ENCODE results near the gene CPLANE1. TPM values are rescaled to one million over a fixed set of nuclear protein-coding genes. Genes with fewer than 3 reads are reported as not detected.
"Not testable (repeated sequence)": the region's sequence is repeated elsewhere in the genome, so short reads cannot be mapped to it uniquely, and the experiment has no call there.

Gene CPLANE1
- polyA plus RNA-seq, 1 donor from 2014 or later, result 2.5 TPM

DNA sequence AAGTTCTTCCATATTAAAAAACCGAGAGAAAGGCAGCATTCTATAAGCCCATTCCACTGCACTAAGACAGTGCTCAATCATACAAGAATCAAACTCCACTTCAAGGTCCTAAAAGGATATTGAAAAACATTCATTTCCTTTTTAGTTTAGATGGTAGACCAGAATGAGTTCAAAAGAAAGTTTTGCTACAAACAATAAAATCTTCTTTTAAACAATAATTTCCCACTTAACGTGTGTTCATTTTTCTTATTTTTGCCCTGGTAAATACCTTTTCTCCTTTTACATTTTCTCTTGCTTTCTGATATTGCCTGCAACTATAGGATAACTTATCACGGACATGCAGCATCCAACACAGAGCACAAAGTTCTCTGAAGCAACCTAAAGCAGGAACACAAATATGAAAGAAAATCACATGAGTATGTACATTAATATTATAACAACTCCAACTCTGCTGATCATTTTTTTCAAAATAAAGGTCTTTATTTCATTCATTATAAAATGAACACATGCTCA is 61.7 kb downstream of the CPLANE1 start:
- H3K4me1 Mint-ChIP-seq, result peaks cover 6 to 14% (median 9%) of the 10 kb centered on the region in 3 donors
- no peaks in the 10 kb centered on the region for H3K9me3 Mint-ChIP-seq
- H3K27me3 Mint-ChIP-seq, result no peaks in the 10 kb centered on the region
- no peak overlapping the region for H3K27ac Mint-ChIP-seq
- peaks cover 8% of the 10 kb centered on the region for H3K36me3 Mint-ChIP-seq
- H3K4me3 Mint-ChIP-seq, result no peak overlapping the region

DNA sequence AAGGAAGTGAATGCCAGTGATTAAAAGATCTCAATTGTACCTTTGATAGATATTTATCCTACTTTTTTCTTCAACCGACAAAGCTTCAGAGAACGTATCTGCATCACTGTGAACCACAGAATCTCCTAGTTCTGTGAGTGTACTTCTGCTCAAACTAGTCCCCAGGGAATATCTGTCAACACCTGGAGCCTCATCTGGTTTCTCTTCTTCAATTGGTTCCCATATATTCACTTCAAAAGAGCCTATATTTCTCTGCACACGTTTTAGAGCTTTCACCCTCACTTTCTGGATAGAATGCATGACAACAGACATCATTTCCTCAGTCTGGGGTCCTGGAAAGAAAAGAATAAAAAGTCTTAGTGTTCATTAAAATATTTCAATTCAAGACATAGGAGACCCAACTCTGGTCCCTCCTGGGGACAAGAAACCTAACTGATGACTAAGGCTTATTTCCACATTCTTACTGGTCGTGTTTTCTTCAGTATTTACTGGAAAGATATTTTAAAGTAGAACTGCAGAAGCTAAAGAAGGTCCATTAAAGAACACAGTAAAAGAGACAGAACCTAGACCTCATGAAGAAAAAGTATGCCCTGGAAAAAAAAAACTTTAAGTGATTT is 64.3 kb downstream of the CPLANE1 start:
- peaks cover 5% of the 10 kb centered on the region for H3K36me3 Mint-ChIP-seq
- no peaks in the 10 kb centered on the region for H3K9me3 Mint-ChIP-seq
- H3K27me3 Mint-ChIP-seq, result no peaks in the 10 kb centered on the region
- H3K27ac Mint-ChIP-seq, result peak overlapping the region; percentile 6 to 84 (median 13)
- H3K4me1 Mint-ChIP-seq, result peaks cover 11 to 19% (median 13%) of the 10 kb centered on the region in 3 donors
- H3K4me3 Mint-ChIP-seq, result peak overlapping the region in 1 of 4 donors; percentile 9

DNA sequence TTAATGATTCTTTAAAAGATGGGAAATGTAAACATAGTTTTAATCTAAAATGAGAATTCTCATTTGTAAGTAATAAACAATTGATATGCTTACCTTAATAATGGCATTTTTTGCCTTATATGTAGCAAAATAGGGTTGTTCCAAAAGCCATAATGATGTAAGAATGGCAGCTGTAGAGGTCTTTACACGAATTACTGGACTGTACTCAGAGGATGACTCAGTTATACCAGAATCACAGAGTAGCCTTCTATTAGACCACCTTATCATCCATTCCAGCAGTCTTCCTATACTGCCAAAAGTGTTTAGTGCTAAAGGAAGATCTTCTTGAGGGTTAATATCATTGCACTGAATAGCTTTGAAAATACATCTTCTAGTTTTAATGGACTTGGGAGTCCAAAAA is 66.5 kb downstream of the CPLANE1 start:
- Mint-ChIP-seq H3K4me3 (no peak overlapping the region), H3K27me3 (no peaks in the 10 kb centered on the region), H3K27ac (no peak overlapping the region), H3K9me3 (no peaks in the 10 kb centered on the region), H3K4me1 (peaks cover 11 to 19% (median 13%) of the 10 kb centered on the region in 3 donors), H3K36me3 (peaks cover 7% of the 10 kb centered on the region)

DNA sequence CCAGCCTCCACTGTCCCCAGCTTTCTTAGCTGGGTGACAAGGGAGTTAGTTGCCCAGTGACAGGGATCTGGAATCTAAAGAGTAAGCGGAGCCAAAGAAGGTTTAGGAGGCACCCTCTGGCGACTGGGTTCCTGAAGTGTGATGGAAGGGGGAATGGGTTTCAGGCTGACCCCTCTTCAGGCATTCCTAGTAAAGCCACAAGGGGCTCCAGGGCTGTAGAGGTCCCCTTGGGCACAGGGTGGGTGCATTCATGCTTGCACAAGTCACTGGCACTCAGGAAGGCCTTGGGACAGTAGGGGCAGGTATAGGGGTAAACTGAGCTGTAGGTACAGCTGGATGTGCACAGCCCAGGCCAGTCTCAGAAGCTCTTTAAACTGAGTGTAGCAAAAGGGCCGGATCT is 74.2 kb downstream of the CPLANE1 start:
- Mint-ChIP-seq H3K27me3 (no peaks in the 10 kb centered on the region), H3K4me3 (no peak overlapping the region), H3K4me1 (no peaks in the 10 kb centered on the region), H3K36me3 (peaks cover 17% of the 10 kb centered on the region), H3K9me3 (no peaks in the 10 kb centered on the region), H3K27ac (no peak overlapping the region)

DNA sequence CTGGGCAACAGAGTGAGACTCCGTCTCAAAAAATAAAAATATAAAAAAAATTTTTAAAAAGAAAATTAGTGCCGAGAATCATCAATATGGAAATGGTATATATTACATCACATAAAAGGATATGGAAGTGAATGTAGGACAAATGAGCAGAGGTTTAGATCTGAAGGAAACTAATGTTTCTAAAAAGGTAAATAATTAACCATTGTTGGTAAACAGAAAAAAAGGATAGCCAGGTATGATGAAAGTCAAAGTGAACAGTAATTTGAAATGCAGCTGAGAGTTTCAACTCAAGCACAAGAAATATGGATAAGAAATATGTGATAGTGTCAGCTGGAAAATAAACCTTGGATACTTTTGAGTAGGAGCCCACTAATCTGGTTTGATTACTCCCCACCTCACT is 76.2 kb downstream of the CPLANE1 start:
- Mint-ChIP-seq H3K36me3 (peaks cover 17% of the 10 kb centered on the region), H3K27me3 (no peaks in the 10 kb centered on the region), H3K4me1 (no peaks in the 10 kb centered on the region), H3K4me3 (no peak overlapping the region), H3K27ac (peak overlapping the region in 1 of 3 donors; percentile 59), H3K9me3 (no peaks in the 10 kb centered on the region)

DNA sequence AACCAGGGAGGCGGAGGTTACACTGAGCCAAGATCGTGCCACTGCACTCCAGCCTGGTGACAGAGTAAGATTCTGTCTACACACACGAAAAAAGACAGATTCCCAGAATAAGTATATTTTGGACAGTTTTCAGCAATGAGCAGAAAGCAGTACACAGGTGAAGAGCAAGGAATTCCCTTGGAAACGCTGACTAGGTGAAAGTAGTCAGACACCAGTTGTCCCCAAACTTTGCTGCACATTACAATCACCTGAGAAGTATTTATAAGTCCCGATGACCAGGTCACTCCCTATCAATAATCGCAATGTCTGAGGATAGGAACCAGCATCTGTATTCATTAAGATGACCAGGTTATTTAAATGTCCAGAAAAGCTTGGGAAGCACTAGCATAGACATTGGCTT is 78.3 kb downstream of the CPLANE1 start:
- no peak overlapping the region for H3K27ac Mint-ChIP-seq
- no peaks in the 10 kb centered on the region for H3K9me3 Mint-ChIP-seq
- H3K4me1 Mint-ChIP-seq, result no peaks in the 10 kb centered on the region
- peaks cover 14% of the 10 kb centered on the region for H3K36me3 Mint-ChIP-seq
- H3K4me3 Mint-ChIP-seq, result no peak overlapping the region
- H3K27me3 Mint-ChIP-seq, result no peaks in the 10 kb centered on the region

DNA sequence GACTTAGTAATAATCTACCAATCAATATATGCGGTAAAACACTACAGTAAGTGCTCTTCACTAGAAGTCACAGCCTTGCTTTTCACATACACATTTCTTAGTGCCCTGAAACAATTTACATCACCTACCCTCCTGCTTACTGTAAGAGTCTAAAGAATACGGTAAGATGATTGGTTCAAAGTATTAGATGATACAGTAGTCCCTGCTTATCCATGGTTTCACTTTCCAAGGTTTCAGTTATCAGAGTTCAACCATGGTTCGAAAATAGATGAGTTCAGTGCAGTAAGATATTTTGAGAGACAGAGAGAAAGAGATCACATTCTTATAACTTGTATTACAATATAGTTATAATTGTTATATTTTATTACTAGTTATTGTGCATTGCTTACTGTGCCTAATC is 83.0 kb downstream of the CPLANE1 start:
- no peak overlapping the region for H3K27ac Mint-ChIP-seq
- no peaks in the 10 kb centered on the region for H3K4me1 Mint-ChIP-seq

DNA sequence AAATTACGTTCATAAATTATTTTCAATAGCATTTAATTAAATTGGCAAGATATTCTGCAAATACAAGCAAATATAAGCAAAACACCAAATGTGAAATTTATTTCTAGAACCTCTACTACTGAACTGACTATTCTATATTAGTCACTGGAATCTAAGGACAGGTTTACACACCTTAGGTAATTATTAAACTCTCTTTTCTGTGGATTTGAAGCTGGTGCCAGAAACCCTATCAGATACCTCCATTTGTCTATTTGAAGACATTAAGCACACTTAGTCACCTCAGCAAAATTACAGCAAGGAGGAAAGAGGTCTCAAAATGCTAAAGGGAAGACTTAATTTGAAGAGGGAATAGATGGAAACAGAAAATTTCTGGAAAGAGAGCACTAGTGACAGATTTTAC is 83.4 kb downstream of the CPLANE1 start:
- Mint-ChIP-seq H3K9me3 (no peaks in the 10 kb centered on the region), H3K36me3 (peaks cover 4% of the 10 kb centered on the region), H3K27me3 (no peaks in the 10 kb centered on the region), H3K27ac (no peak overlapping the region), H3K4me1 (no peaks in the 10 kb centered on the region), H3K4me3 (no peak overlapping the region)

More for the DNA sequence above, 83.0 kb downstream of the CPLANE1 start:
- Mint-ChIP-seq H3K36me3 (peaks cover 2% of the 10 kb centered on the region), H3K27me3 (no peaks in the 10 kb centered on the region), H3K4me3 (no peak overlapping the region), H3K9me3 (no peaks in the 10 kb centered on the region)

DNA sequence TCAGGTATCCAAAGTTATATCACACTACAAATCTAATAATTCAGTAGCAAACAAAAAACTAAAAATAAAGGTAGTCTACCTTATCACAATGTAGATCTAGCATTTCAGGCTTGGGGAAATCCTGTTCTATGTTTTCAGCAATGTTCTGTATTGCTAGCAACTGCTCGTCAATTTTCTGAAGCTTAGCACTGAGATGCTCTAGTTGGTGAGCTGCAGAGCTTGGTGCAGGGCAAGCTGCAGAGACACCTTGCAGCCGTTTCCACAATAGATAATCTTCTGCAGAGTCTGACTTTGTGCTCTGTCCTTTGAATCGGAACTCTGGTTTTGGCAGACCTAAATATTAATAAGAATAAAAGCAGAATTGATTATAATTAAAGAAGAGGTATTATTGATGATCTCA is 95.5 kb downstream of the CPLANE1 start:
- Mint-ChIP-seq H3K27ac (no peak overlapping the region), H3K9me3 (no peaks in the 10 kb centered on the region), H3K27me3 (no peaks in the 10 kb centered on the region), H3K4me1 (no peaks in the 10 kb centered on the region), H3K36me3 (peaks cover 11% of the 10 kb centered on the region), H3K4me3 (no peak overlapping the region)

DNA sequence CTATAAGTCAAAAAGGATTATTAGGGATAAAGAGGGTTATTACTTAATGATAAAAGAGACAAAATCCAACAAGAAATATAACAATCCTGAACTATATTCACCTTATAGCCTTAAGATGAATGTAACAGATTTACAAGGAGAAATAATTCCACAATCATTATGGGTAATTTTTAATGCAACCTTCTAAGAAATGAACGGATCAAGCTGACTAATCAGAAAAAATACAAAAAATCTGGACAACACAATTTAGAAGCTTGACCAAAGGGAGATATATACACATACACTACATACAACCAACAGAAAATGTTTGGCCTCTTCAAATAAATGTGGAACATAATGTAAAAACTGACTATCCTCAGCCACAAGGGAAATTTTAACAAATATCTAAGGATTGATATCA is 102.3 kb downstream of the CPLANE1 start:
- peaks cover 4 to 7% (median 6%) of the 10 kb centered on the region in 3 donors for H3K9me3 Mint-ChIP-seq
- no peaks in the 10 kb centered on the region for H3K4me1 Mint-ChIP-seq
- no peaks in the 10 kb centered on the region for H3K27me3 Mint-ChIP-seq
- peaks cover 19% of the 10 kb centered on the region for H3K36me3 Mint-ChIP-seq
- no peak overlapping the region for H3K4me3 Mint-ChIP-seq
- H3K27ac Mint-ChIP-seq, result no peak overlapping the region

DNA sequence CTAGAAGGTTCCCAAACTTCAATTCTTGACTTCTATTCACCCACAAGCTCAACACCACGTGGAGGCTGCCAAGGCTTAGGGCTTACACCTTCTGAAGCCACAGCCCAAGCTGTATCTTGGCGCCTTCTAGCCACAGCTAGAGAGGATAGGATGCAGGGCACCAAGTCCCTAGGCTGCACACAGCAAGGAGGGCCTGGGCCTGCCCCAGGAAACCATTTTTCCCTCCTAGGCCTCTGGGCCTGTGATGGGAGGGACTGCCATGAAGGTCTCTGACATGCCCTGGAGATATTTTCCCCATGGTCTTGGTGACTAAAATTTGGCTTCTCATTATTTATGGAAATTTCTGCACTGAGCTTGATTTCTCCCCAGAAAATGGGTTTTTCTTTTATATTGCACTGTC is 112.5 kb downstream of the CPLANE1 start:
- Mint-ChIP-seq H3K4me1 (no peaks in the 10 kb centered on the region), H3K27ac (no peak overlapping the region), H3K9me3 (peaks cover 5 to 22% (median 21%) of the 10 kb centered on the region in 3 donors), H3K4me3 (no peak overlapping the region), H3K27me3 (no peaks in the 10 kb centered on the region), H3K36me3 (peaks cover 28% of the 10 kb centered on the region)

DNA sequence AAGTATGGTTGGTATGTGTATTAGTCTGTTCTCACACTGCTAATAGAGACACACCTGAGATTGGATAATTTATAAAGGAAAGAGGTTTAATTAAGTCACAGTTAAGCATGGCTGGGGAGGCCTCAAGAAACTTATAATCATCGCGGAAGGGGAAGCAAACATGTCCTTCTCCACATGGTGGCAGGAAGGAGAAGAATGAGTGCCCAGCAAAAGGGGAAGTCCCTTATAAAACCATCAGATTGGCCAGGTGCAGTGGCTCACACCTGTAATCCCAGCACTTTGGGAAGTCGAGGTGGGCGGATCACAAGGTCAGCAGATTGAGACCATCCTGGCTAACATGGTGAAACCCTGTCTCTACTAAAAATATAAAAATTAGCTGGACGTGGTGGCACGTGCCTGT is 113.9 kb downstream of the CPLANE1 start:
- not testable (repeated sequence) for H3K27me3 Mint-ChIP-seq, H3K4me1 Mint-ChIP-seq, H3K4me3 Mint-ChIP-seq, H3K27ac Mint-ChIP-seq
- peaks cover 5 to 22% (median 21%) of the 10 kb centered on the region in 3 donors for H3K9me3 Mint-ChIP-seq
- H3K36me3 Mint-ChIP-seq, result peaks cover 24% of the 10 kb centered on the region

DNA sequence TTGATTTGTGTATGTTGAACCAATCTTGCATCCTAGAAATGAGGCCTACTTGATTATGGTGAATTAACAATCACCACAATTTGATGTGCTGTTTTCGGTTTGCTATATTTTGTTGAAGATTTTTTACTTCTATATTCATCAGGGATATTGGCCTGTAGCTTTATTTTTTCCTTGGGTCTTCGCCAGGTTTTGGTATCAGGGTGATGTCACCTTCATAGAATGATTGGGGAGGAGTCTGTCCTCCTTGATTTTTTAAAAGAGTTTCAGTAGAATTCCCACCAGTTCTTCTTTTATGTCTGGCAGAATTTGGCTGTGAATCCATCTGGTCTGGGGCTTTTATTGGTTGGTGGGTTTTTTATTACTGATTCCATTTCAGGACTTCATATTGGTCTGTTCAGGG is 115.2 kb downstream of the CPLANE1 start:
- Mint-ChIP-seq H3K4me3 (no peak overlapping the region), H3K27me3 (no peaks in the 10 kb centered on the region), H3K9me3 (peaks cover 5 to 30% (median 23%) of the 10 kb centered on the region in 3 donors), H3K4me1 (no peaks in the 10 kb centered on the region), H3K36me3 (peaks cover 32% of the 10 kb centered on the region), H3K27ac (no peak overlapping the region)

DNA sequence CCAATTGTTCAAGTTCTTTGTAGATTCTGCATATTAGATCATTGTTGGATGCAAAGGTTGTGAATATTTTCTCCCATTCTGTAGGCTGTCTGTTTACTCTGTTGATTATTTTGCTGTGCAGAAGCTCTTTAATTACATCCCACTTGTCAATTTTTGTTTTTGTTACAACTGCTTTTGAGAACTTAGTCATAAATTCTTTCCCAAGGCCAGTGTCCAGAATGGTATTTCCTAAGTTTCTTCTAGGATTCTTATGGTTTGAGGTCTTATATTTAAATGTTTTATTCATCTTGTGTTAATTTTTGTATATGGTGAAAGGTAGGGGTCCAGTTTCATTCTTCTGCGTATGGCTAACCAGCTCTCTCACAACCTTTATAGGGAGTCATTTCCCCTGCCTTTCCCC is 116.5 kb downstream of the CPLANE1 start:
- Mint-ChIP-seq H3K27me3 (no peaks in the 10 kb centered on the region), H3K4me3 (no peak overlapping the region), H3K36me3 (peaks cover 24% of the 10 kb centered on the region), H3K4me1 (no peaks in the 10 kb centered on the region), H3K27ac (no peak overlapping the region), H3K9me3 (peaks cover 3 to 25% (median 23%) of the 10 kb centered on the region in 3 donors)

DNA sequence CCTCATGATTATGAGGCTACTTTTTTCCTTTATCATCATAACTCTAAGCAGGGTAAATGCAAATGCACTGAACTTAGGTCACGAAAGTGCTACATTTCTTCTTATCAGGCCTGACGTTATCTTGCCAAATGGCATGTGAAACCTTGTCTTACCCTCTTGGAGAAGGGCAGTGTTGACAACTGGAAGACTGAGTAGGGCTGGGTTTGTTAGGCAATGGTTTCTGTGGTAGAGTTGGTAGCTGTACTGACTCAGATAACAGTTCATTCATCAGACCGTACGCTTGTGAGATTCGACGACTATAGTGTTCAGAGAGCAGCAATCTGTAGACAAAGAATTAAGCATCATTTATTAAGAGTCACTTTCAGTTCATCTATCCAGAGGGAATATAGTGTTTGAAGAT is 127.7 kb downstream of the CPLANE1 start:
- Mint-ChIP-seq H3K36me3 (peaks cover 8% of the 10 kb centered on the region), H3K4me1 (peaks cover 4 to 9% (median 7%) of the 10 kb centered on the region in 3 donors), H3K27me3 (no peaks in the 10 kb centered on the region), H3K9me3 (peaks cover 0 to 2% (median 0%) of the 10 kb centered on the region in 3 donors), H3K27ac (no peak overlapping the region), H3K4me3 (no peak overlapping the region)

DNA sequence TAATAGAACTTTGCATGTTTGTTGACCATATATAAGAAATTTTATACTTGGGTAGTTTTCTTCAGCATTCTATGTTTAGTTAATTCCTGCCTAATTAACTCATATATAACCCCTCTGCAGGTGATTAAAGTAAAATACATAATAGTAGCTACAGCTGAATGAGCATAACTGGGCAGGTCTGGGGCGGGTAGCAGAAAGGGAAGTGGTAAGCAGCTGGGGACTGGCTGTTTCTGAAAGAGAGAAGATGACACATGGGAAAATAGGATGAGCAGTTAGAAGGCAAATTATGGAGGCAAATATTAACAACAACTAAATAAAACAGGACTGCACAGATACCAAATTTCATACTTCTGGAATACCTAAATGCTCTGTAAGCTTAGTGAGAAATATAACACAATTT is 128.1 kb downstream of the CPLANE1 start:
- Mint-ChIP-seq H3K27ac (no peak overlapping the region), H3K4me1 (peaks cover 4 to 9% (median 7%) of the 10 kb centered on the region in 3 donors), H3K9me3 (peaks cover 0 to 2% (median 0%) of the 10 kb centered on the region in 3 donors), H3K36me3 (peaks cover 8% of the 10 kb centered on the region), H3K4me3 (no peak overlapping the region), H3K27me3 (no peaks in the 10 kb centered on the region)
